Erythroblast (primary cell): ENCODE measurements around the gene ZG16.

Source experiments
- GATA1 ChIP-seq: IDR thresholded peaks from 2 replicates; pipeline ENCODE4 v1.6.1; 2011; ENCODE audit warnings: low read depth, mild to moderate bottlenecking, control low read depth, low read length, moderate library complexity
- POLR2A ChIP-seq: IDR thresholded peaks from 2 replicates; pipeline ENCODE4 v1.6.1; 2011; ENCODE audit warnings: mild to moderate bottlenecking, low read length

- TF ChIP-seq POLR2A (no peak), GATA1 (no peak)
Observed at GRCh38 chr16:29770250-29770929, 7.7 kb upstream of the ZG16 start.
